ENCODE data around the gene ADARB1.

The ADARB1 gene

GRCh38 chr21:45200031-45200430 lies 125.7 kb downstream of the ADARB1 start:
- no peak overlapping the region for H3K4me3 ChIP-seq (replicated peaks; ENCODE audit: low read depth, low read length)
- DNase-seq (ENCODE audit: extremely low read depth, insufficient read length): no peak
- TF ChIP-seq, protein P1, sequence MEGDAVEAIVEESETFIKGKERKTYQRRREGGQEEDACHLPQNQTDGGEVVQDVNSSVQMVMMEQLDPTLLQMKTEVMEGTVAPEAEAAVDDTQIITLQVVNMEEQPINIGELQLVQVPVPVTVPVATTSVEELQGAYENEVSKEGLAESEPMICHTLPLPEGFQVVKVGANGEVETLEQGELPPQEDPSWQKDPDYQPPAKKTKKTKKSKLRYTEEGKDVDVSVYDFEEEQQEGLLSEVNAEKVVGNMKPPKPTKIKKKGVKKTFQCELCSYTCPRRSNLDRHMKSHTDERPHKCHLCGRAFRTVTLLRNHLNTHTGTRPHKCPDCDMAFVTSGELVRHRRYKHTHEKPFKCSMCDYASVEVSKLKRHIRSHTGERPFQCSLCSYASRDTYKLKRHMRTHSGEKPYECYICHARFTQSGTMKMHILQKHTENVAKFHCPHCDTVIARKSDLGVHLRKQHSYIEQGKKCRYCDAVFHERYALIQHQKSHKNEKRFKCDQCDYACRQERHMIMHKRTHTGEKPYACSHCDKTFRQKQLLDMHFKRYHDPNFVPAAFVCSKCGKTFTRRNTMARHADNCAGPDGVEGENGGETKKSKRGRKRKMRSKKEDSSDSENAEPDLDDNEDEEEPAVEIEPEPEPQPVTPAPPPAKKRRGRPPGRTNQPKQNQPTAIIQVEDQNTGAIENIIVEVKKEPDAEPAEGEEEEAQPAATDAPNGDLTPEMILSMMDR (IDR thresholded peaks at IDR 0.05; ENCODE audit: insufficient read depth, low read length, poor library complexity, severe bottlenecking): no peak
- no peaks in the 10 kb centered on the region for H3K27me3 ChIP-seq (replicated peaks; ENCODE audit: control insufficient read depth, insufficient read depth, low read length)
- H3K36me3 ChIP-seq (ENCODE audit: control insufficient read depth, insufficient read depth, low read length): no peaks in the 10 kb centered on the region

DNA sequence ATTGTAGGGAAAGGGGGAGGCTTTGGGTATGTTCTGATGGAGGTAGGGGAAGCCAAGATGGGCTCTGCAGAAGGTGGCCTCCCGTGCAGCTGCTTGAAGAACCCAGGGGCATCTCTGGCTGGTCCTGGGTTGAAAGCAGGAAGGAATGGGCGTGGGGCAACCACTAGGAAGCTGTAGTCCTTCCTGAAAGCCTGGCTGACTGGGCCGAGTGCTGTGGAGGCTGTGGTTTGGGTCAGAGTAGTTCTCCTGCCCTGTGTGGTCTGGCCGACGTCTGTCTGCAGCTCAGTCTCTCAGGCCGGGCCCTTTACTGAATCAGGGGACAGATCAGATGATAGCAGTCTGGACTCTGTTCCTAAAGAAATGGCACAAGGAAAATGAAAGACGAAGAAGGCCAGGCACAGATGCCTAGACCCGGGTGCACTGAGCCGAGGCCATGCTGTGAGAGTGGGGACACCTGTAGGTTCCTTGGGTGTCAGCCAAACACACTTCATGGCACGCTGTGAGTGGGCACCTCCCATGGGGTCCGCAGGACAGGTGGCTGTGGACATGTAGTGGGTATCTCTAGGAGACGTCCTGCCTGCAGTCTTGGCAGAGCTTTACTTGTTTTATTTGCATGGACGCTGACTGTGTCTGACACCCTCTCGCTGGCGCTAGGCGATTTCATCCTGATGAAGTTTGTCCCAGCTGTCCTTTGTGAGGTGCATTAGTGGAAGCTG lies 126.4 kb downstream of the ADARB1 start:
- TF ChIP-seq, protein P1 (IDR thresholded peaks at IDR 0.05; ENCODE audit: insufficient read depth, low read length, poor library complexity, severe bottlenecking): no peak
- H3K27me3 ChIP-seq (replicated peaks; ENCODE audit: control insufficient read depth, insufficient read depth, low read length): no peaks in the 10 kb centered on the region
- H3K4me3 ChIP-seq (replicated peaks; ENCODE audit: low read depth, low read length): no peak overlapping the region
- no peaks in the 10 kb centered on the region for H3K36me3 ChIP-seq (ENCODE audit: control insufficient read depth, insufficient read depth, low read length)
- no peak for DNase-seq (ENCODE audit: extremely low read depth, insufficient read length)

GRCh38 chr21:45202344-45202743 lies 128.0 kb downstream of the ADARB1 start:
- Histone ChIP-seq H3K36me3 (ENCODE audit: control insufficient read depth, insufficient read depth, low read length) (no peaks in the 10 kb centered on the region), H3K4me3 (replicated peaks; ENCODE audit: low read depth, low read length) (no peak overlapping the region), H3K27me3 (replicated peaks; ENCODE audit: control insufficient read depth, insufficient read depth, low read length) (no peaks in the 10 kb centered on the region)
- TF ChIP-seq, protein P1 (IDR thresholded peaks at IDR 0.05; ENCODE audit: insufficient read depth, low read length, poor library complexity, severe bottlenecking): no peak
- no peak for DNase-seq (ENCODE audit: extremely low read depth, insufficient read length)

DNA sequence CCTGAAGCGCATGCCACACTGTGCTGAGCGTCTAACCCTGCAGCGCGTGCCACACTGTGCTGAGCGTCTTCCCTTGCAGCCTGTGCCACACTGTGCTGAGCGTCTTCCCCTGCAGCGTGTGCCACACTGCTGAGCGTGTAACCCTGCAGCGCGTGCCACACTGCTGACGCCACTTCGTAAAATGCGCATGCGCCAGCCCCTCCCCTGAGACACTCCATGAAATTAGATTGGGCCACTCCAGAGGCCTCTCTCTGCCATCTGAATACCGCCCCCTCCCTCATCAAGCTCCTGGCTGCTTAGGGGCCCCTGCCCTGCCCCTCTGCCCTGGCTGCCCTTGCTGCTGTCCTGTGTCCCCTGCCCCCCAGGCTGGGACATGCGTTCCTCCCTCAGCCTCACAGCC lies 128.5 kb downstream of the ADARB1 start:
- DNase-seq (ENCODE audit: extremely low read depth, insufficient read length): no peak

GRCh38 chr21:45203983-45204382 lies 129.6 kb downstream of the ADARB1 start:
- no peaks in the 10 kb centered on the region for H3K36me3 ChIP-seq (ENCODE audit: control insufficient read depth, insufficient read depth, low read length)
- TF ChIP-seq, protein P1 (IDR thresholded peaks at IDR 0.05; ENCODE audit: insufficient read depth, low read length, poor library complexity, severe bottlenecking): no peak
- no peak overlapping the region for H3K4me3 ChIP-seq (replicated peaks; ENCODE audit: low read depth, low read length)
- DNase-seq (ENCODE audit: extremely low read depth, insufficient read length): no peak
- no peaks in the 10 kb centered on the region for H3K27me3 ChIP-seq (replicated peaks; ENCODE audit: control insufficient read depth, insufficient read depth, low read length)

More for the DNA sequence above, 128.5 kb downstream of the ADARB1 start:
- no peaks in the 10 kb centered on the region for H3K27me3 ChIP-seq (replicated peaks; ENCODE audit: control insufficient read depth, insufficient read depth, low read length)
- no peak overlapping the region for H3K4me3 ChIP-seq (replicated peaks; ENCODE audit: low read depth, low read length)
- H3K36me3 ChIP-seq (ENCODE audit: control insufficient read depth, insufficient read depth, low read length): no peaks in the 10 kb centered on the region
- TF ChIP-seq, protein P1 (IDR thresholded peaks at IDR 0.05; ENCODE audit: insufficient read depth, low read length, poor library complexity, severe bottlenecking): no peak
